ENCODE data around the gene LSM7. TPM values are rescaled to one million over a fixed set of nuclear protein-coding genes. Genes with fewer than 3 reads are reported as not detected.

The LSM7 gene
- total and polyA plus RNA-seq, 2 of the 13 experiments (the other 11 are each of a cell fraction or from before 2014, with no cell fraction given): 140 to 205 TPM

DNA sequence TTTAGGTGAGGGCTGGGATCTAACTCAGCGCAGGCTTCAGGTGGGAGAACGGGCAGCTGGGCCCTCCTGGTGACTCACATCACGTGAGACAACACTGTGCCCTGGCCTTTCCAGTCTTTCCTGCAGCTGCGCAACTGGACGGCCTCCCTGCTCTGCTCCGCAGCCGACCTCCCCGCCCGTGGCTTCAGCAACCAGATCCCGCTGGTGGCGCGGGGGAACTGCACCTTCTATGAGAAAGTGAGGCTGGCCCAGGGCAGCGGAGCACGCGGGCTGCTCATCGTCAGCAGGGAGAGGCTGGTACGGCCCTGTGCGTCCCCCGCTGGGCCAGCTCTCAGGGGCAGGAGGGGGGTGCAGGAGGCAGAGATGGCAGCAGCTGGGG lies 8.9 kb upstream of the LSM7 start:
- Histone ChIP-seq H3K4me2 (ENCODE audit: low read depth, low read length) (no peak overlapping the region), H2AFZ (ENCODE audit: low read length) (no peak overlapping the region), H3K9me3 (ENCODE audit: low read length) (no peaks in the 10 kb centered on the region), H3K36me3 (replicated peaks in 1 of 2; ENCODE audit: control insufficient read depth in 1 of 2, insufficient read depth in 2 of 2, low read length in 2 of 2) (no peaks in the 10 kb centered on the region; a peak in 2 of 5 replicates), H4K20me1 (ENCODE audit: insufficient read depth, low read length) (peaks cover 6% of the 10 kb centered on the region; the same call in 1 of the 2 replicates), H3K9ac (ENCODE audit: insufficient read depth, low read depth, low read length) (no peak overlapping the region), H3K27ac (ENCODE audit: extremely low read length, insufficient read depth, low read length) (no peak overlapping the region), H3K27me3 (ENCODE audit: control insufficient read depth in 1 of 2, insufficient read depth in 2 of 2, low read length in 2 of 2) (no peaks in the 10 kb centered on the region), H3K4me3 (replicated peaks in 1 of 3; ENCODE audit: insufficient read depth in 1 of 3, low read depth in 2 of 3, low read length in 3 of 3) (no peak overlapping the region), H3K4me1 (ENCODE audit: insufficient read depth, low read length) (peaks cover 22% of the 10 kb centered on the region), H3K79me2 (ENCODE audit: insufficient read depth, low read length) (peaks cover under 1% of the 10 kb centered on the region)
- BruUV-seq (replicated peaks): no TSS peak
- 92% methylated on average over 11 of the region's 19 CpGs for WGBS (ENCODE audit: low lambda C conversion rate)
- intact Hi-C loops (cut with micrococcal nuclease; ENCODE audit: unreplicated experiment) (no loop called here), in situ Hi-C loops (cut with HindIII; ENCODE audit: extremely low pct_ligation_motif_present, low pct_unique_long_range_greater_than_20kb) (no loop called here)
- ChIA-PET CTCF (ENCODE audit: low intra/inter-chr PET ratio, low total read pairs) (no interaction called here), POLR2A (no interaction called here)
- DNase-seq (ENCODE audit: low spot score) (peak; percentile 29), ATAC-seq (peak; percentile 51), FAIRE-seq (no peak)
- peak; percentile 95 for TF ChIP-seq ZBTB38 (CRISPR knock-in tag; IDR thresholded peaks at IDR 0.05)
- TF ChIP-seq, protein P1, sequence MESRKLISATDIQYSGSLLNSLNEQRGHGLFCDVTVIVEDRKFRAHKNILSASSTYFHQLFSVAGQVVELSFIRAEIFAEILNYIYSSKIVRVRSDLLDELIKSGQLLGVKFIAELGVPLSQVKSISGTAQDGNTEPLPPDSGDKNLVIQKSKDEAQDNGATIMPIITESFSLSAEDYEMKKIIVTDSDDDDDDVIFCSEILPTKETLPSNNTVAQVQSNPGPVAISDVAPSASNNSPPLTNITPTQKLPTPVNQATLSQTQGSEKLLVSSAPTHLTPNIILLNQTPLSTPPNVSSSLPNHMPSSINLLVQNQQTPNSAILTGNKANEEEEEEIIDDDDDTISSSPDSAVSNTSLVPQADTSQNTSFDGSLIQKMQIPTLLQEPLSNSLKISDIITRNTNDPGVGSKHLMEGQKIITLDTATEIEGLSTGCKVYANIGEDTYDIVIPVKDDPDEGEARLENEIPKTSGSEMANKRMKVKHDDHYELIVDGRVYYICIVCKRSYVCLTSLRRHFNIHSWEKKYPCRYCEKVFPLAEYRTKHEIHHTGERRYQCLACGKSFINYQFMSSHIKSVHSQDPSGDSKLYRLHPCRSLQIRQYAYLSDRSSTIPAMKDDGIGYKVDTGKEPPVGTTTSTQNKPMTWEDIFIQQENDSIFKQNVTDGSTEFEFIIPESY (CRISPR knock-in tag; IDR thresholded peaks at IDR 0.05): peak; percentile 99
- TF ChIP-seq, protein P2, sequence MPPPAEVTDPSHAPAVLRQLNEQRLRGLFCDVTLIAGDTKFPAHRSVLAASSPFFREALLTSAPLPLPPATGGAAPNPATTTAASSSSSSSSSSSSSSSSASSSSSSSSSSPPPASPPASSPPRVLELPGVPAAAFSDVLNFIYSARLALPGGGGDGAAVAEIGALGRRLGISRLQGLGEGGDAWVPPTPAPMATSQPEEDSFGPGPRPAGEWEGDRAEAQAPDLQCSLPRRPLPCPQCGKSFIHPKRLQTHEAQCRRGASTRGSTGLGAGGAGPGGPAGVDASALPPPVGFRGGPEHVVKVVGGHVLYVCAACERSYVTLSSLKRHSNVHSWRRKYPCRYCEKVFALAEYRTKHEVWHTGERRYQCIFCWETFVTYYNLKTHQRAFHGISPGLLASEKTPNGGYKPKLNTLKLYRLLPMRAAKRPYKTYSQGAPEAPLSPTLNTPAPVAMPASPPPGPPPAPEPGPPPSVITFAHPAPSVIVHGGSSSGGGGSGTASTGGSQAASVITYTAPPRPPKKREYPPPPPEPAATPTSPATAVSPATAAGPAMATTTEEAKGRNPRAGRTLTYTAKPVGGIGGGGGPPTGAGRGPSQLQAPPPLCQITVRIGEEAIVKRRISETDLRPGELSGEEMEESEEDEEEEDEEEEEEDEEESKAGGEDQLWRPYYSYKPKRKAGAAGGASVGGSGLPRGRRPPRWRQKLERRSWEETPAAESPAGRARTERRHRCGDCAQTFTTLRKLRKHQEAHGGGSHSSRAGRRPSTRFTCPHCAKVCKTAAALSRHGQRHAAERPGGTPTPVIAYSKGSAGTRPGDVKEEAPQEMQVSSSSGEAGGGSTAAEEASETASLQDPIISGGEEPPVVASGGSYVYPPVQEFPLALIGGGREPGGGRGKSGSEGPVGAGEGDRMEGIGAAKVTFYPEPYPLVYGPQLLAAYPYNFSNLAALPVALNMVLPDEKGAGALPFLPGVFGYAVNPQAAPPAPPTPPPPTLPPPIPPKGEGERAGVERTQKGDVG (CRISPR knock-in tag; IDR thresholded peaks at IDR 0.05; ENCODE audit: borderline replicate concordance): peak; percentile 36; the same call in 1 of the 2 replicates
- TF ChIP-seq, protein P3, sequence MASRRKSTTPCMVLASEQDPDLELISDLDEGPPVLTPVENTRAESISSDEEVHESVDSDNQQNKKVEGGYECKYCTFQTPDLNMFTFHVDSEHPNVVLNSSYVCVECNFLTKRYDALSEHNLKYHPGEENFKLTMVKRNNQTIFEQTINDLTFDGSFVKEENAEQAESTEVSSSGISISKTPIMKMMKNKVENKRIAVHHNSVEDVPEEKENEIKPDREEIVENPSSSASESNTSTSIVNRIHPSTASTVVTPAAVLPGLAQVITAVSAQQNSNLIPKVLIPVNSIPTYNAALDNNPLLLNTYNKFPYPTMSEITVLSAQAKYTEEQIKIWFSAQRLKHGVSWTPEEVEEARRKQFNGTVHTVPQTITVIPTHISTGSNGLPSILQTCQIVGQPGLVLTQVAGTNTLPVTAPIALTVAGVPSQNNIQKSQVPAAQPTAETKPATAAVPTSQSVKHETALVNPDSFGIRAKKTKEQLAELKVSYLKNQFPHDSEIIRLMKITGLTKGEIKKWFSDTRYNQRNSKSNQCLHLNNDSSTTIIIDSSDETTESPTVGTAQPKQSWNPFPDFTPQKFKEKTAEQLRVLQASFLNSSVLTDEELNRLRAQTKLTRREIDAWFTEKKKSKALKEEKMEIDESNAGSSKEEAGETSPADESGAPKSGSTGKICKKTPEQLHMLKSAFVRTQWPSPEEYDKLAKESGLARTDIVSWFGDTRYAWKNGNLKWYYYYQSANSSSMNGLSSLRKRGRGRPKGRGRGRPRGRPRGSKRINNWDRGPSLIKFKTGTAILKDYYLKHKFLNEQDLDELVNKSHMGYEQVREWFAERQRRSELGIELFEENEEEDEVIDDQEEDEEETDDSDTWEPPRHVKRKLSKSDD (CRISPR knock-in tag; IDR thresholded peaks at IDR 0.05; ENCODE audit: low read depth): 0 out of 2 replicates have a peak, but pooled peaks have one; percentile 42
- TF ChIP-seq HNRNPLL (IDR thresholded peaks at IDR 0.05; ENCODE audit: low read depth, low read length, poor library complexity, severe bottlenecking): peak; percentile 76
- no peak for TF ChIP-seq POLR2AphosphoS2 (IDR thresholded peaks at IDR 0.05; ENCODE audit: low read depth, low read length)
- no peak for TF ChIP-seq JARID2 (CRISPR knock-in tag; IDR thresholded peaks at IDR 0.05; ENCODE audit: insufficient replicate concordance)
- no peak for TF ChIP-seq ZNF891 (CRISPR knock-in tag; IDR thresholded peaks at IDR 0.05)
- TF ChIP-seq ZBTB21 (CRISPR knock-in tag; IDR thresholded peaks at IDR 0.05): no peak
- TF ChIP-seq BHLHE40 (IDR thresholded peaks at IDR 0.05; ENCODE audit: low read length): peak; percentile 79
- no peak for TF ChIP-seq KDM3A (CRISPR knock-in tag; IDR thresholded peaks at IDR 0.05; ENCODE audit: low read depth)
- TF ChIP-seq, protein P4, sequence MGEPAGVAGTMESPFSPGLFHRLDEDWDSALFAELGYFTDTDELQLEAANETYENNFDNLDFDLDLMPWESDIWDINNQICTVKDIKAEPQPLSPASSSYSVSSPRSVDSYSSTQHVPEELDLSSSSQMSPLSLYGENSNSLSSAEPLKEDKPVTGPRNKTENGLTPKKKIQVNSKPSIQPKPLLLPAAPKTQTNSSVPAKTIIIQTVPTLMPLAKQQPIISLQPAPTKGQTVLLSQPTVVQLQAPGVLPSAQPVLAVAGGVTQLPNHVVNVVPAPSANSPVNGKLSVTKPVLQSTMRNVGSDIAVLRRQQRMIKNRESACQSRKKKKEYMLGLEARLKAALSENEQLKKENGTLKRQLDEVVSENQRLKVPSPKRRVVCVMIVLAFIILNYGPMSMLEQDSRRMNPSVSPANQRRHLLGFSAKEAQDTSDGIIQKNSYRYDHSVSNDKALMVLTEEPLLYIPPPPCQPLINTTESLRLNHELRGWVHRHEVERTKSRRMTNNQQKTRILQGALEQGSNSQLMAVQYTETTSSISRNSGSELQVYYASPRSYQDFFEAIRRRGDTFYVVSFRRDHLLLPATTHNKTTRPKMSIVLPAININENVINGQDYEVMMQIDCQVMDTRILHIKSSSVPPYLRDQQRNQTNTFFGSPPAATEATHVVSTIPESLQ (CRISPR knock-in tag; conservative IDR thresholded peaks at IDR 0.05): no peak
- TF ChIP-seq IRF2 (CRISPR knock-in tag; IDR thresholded peaks at IDR 0.05): no peak
- TF ChIP-seq, protein P5, sequence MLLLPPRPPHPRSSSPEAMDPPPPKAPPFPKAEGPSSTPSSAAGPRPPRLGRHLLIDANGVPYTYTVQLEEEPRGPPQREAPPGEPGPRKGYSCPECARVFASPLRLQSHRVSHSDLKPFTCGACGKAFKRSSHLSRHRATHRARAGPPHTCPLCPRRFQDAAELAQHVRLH (CRISPR knock-in tag; IDR thresholded peaks at IDR 0.05; ENCODE audit: borderline replicate concordance, low read depth): no peak
- TF ChIP-seq XRCC5 (optimal IDR thresholded peaks at IDR 0.05; ENCODE audit: low read length): peak; percentile 50

All from HepG2 (cell line).